ENCODE data around the gene DPP6.

Gene DPP6

GRCh38 chr7:154647625-154648024 is 595.4 kb downstream of the DPP6 start:
- POLR2A ChIA-PET = no interaction called here
- no peak for DNase-seq (ENCODE audit: extremely low spot score)
- CTCF ChIA-PET = interaction anchor here (0.7 kb wide), 1 partner anchor 21 kb away, joined by 3 read pairs; no protein-coding TSS in a partner anchor
- TF ChIP-seq FOXA1 (IDR thresholded peaks at IDR 0.05) (no peak), HDGF (IDR thresholded peaks at IDR 0.05; ENCODE audit: borderline replicate concordance) (no peak), FOXK2 (IDR thresholded peaks at IDR 0.05) (no peak), FOXM1 (IDR thresholded peaks at IDR 0.05; ENCODE audit: borderline replicate concordance) (no peak), ELF4 (IDR thresholded peaks at IDR 0.05) (no peak), ZNF384 (IDR thresholded peaks at IDR 0.05) (no peak), ARNT (IDR thresholded peaks at IDR 0.05) (no peak), SP1 (IDR thresholded peaks at IDR 0.05) (no peak), BHLHE40 (IDR thresholded peaks at IDR 0.05; ENCODE audit: borderline replicate concordance) (no peak), CTBP1 (IDR thresholded peaks at IDR 0.05; ENCODE audit: borderline replicate concordance) (no peak), SUZ12 (IDR thresholded peaks at IDR 0.05) (no peak)
- TF ChIP-seq, protein P1, sequence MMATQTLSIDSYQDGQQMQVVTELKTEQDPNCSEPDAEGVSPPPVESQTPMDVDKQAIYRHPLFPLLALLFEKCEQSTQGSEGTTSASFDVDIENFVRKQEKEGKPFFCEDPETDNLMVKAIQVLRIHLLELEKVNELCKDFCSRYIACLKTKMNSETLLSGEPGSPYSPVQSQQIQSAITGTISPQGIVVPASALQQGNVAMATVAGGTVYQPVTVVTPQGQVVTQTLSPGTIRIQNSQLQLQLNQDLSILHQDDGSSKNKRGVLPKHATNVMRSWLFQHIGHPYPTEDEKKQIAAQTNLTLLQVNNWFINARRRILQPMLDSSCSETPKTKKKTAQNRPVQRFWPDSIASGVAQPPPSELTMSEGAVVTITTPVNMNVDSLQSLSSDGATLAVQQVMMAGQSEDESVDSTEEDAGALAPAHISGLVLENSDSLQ (IDR thresholded peaks at IDR 0.05) = no peak

- ChIA-PET CTCF (interaction anchor here (0.5 kb wide), 1 partner anchor 1906 kb away, joined by 3 read pairs; no protein-coding TSS in a partner anchor), POLR2A (no interaction called here)
- TF ChIP-seq LEF1 (IDR thresholded peaks at IDR 0.05; ENCODE audit: borderline replicate concordance) = no peak
- no peak for TF ChIP-seq SUZ12 (IDR thresholded peaks at IDR 0.05)
- no peak for TF ChIP-seq NFRKB (IDR thresholded peaks at IDR 0.05)
- no peak for TF ChIP-seq FOXM1 (IDR thresholded peaks at IDR 0.05; ENCODE audit: borderline replicate concordance)
- no peak for TF ChIP-seq L3MBTL2 (conservative IDR thresholded peaks at IDR 0.05)
- no peak for TF ChIP-seq SP1 (IDR thresholded peaks at IDR 0.05)
- DNase-seq (ENCODE audit: extremely low spot score) = no peak
Observed at GRCh38 chr7:154649015-154649414, 596.8 kb downstream of the DPP6 start.

DNA sequence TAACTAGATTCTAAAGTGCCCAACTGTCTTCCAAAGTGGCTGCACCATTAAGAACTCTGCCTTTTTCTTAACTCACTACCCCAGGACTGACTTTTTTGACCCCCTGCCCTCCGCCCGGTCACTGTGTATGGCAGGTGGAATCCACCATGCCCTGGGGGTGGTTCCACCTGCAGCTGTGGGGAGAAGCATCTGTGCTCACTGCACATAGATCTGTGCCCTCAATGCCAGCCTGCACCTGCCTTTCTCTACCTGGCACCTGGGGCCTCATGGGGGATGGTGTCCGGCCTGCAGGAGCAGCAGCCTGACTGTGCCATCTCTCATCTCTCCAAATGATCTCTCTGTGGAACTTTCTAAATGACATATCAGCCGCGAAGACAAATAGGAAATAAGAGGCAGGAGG is 597.2 kb downstream of the DPP6 start:
- CTCF ChIA-PET = no interaction called here
- no peak for DNase-seq (ENCODE audit: extremely low spot score)
- POLR2A ChIA-PET = no interaction called here
- TF ChIP-seq HDGF (IDR thresholded peaks at IDR 0.05; ENCODE audit: borderline replicate concordance) (no peak), TARDBP (IDR thresholded peaks at IDR 0.05) (no peak), L3MBTL2 (conservative IDR thresholded peaks at IDR 0.05) (no peak), SP1 (IDR thresholded peaks at IDR 0.05) (no peak), SUZ12 (IDR thresholded peaks at IDR 0.05) (no peak), ARNT (IDR thresholded peaks at IDR 0.05) (no peak), LEF1 (IDR thresholded peaks at IDR 0.05; ENCODE audit: borderline replicate concordance) (no peak), FOXK2 (IDR thresholded peaks at IDR 0.05) (no peak), ZNF384 (IDR thresholded peaks at IDR 0.05) (no peak), FOXA1 (IDR thresholded peaks at IDR 0.05) (no peak), CTBP1 (IDR thresholded peaks at IDR 0.05; ENCODE audit: borderline replicate concordance) (no peak)
- TF ChIP-seq, protein P1 (IDR thresholded peaks at IDR 0.05) = no peak

DNA sequence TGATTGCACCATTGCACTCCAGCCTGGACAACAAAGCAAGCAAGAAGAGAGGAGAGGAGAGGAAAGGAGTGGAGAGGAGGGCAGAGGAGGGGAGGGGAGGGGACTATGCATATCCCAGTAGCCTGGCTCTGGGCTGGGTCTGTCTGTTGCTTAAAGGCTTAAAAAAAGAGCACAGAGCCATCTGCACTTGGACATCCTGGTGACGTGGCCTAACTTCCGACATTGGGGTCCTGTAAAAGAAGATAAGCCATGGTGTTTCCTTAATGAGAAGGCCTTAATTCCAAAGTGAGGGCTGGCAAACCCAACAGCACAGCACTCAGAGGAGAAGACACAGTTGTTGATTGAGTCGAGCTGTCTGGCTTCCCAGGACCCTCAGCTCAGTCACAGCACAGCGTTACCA is 598.1 kb downstream of the DPP6 start:
- ChIA-PET CTCF (interaction anchor here (2.1 kb wide), 1 partner anchor 10 kb away, joined by 4 read pairs; no protein-coding TSS in a partner anchor), POLR2A (no interaction called here)
- no peak for TF ChIP-seq L3MBTL2 (conservative IDR thresholded peaks at IDR 0.05)
- no peak for TF ChIP-seq NFRKB (IDR thresholded peaks at IDR 0.05)
- TF ChIP-seq FOXA1 (IDR thresholded peaks at IDR 0.05) = no peak
- no peak for TF ChIP-seq SUZ12 (IDR thresholded peaks at IDR 0.05)
- no peak for TF ChIP-seq BHLHE40 (IDR thresholded peaks at IDR 0.05; ENCODE audit: borderline replicate concordance)
- no peak for TF ChIP-seq CTBP1 (IDR thresholded peaks at IDR 0.05; ENCODE audit: borderline replicate concordance)
- no peak for TF ChIP-seq ELF4 (IDR thresholded peaks at IDR 0.05)
- TF ChIP-seq FOXK2 (IDR thresholded peaks at IDR 0.05) = no peak
- TF ChIP-seq, protein P1 (IDR thresholded peaks at IDR 0.05) = no peak
- no peak for TF ChIP-seq SP1 (IDR thresholded peaks at IDR 0.05)
- TF ChIP-seq LEF1 (IDR thresholded peaks at IDR 0.05; ENCODE audit: borderline replicate concordance) = no peak
- no peak for TF ChIP-seq ARNT (IDR thresholded peaks at IDR 0.05)
- no peak for TF ChIP-seq ZNF384 (IDR thresholded peaks at IDR 0.05)
- TF ChIP-seq FOXM1 (IDR thresholded peaks at IDR 0.05; ENCODE audit: borderline replicate concordance) = no peak
- TF ChIP-seq HDGF (IDR thresholded peaks at IDR 0.05; ENCODE audit: borderline replicate concordance) = no peak
- no peak for TF ChIP-seq TARDBP (IDR thresholded peaks at IDR 0.05)
- no peak for DNase-seq (ENCODE audit: extremely low spot score)

- CTCF ChIA-PET = interaction anchor here (0.6 to 2.1 kb wide), 2 partner anchors 11 to 47 kb away, joined by 3 to 4 read pairs; no protein-coding TSS in a partner anchor
- TF ChIP-seq SP1 (IDR thresholded peaks at IDR 0.05) (no peak), LEF1 (IDR thresholded peaks at IDR 0.05; ENCODE audit: borderline replicate concordance) (no peak), TARDBP (IDR thresholded peaks at IDR 0.05) (no peak), ARNT (IDR thresholded peaks at IDR 0.05) (no peak), ELF4 (IDR thresholded peaks at IDR 0.05) (no peak), FOXA1 (IDR thresholded peaks at IDR 0.05) (no peak), ZNF384 (IDR thresholded peaks at IDR 0.05) (no peak), L3MBTL2 (conservative IDR thresholded peaks at IDR 0.05) (no peak), FOXM1 (IDR thresholded peaks at IDR 0.05; ENCODE audit: borderline replicate concordance) (no peak), SUZ12 (IDR thresholded peaks at IDR 0.05) (no peak), NFRKB (IDR thresholded peaks at IDR 0.05) (no peak), CTBP1 (IDR thresholded peaks at IDR 0.05; ENCODE audit: borderline replicate concordance) (no peak), FOXK2 (IDR thresholded peaks at IDR 0.05) (no peak)
- TF ChIP-seq, protein P1 (IDR thresholded peaks at IDR 0.05) = no peak
- POLR2A ChIA-PET = no interaction called here
- DNase-seq (ENCODE audit: extremely low spot score) = no peak
Observed at GRCh38 chr7:154651501-154651900, 599.3 kb downstream of the DPP6 start.

All from HEK293T (cell line).